Measurements from ENCODE around the gene FKBP9.
"Not testable (repeated sequence)": the region's sequence is repeated elsewhere in the genome, so short reads cannot be mapped to it uniquely, and the experiment has no call there.

Gene FKBP9

GRCh38 chr7:32957326-32958045 is at the start of gene FKBP9:
TSS of gene FKBP9 (plus strand) at chr7:32957440. CDS start at chr7:32957574, 134 bp downstream.
- no peak for DNase-seq (ENCODE audit: low read depth)
- in situ Hi-C loops (cut with HindIII; ENCODE audit: low sequenced_read_pairs), result no loop called here
- no peak for TF ChIP-seq CTCF (IDR thresholded peaks at IDR 0.05; ENCODE audit: low read depth, low read length, missing control alignments)
- peak within 1 kb of the TSS; percentile 75 for H3K4me3 ChIP-seq (ENCODE audit: low read depth, low read length)

- H3K4me3 ChIP-seq (ENCODE audit: low read depth, low read length), result no peak overlapping the region
- DNase-seq (ENCODE audit: low read depth), result no peak
- no peak for TF ChIP-seq CTCF (IDR thresholded peaks at IDR 0.05; ENCODE audit: low read depth, low read length, missing control alignments)
- in situ Hi-C loops (cut with HindIII; ENCODE audit: low sequenced_read_pairs), result no loop called here
Observed at GRCh38 chr7:32910195-32910594, 47.0 kb upstream of the FKBP9 start.

- H3K4me3 ChIP-seq (ENCODE audit: low read depth, low read length), result no peak overlapping the region
- TF ChIP-seq CTCF (IDR thresholded peaks at IDR 0.05; ENCODE audit: low read depth, low read length, missing control alignments), result no peak
- DNase-seq (ENCODE audit: low read depth), result no peak
- in situ Hi-C loops (cut with HindIII; ENCODE audit: low sequenced_read_pairs), result no loop called here
Observed at GRCh38 chr7:32914184-32914583, 43.1 kb upstream of the FKBP9 start.

- in situ Hi-C loops (cut with HindIII; ENCODE audit: low sequenced_read_pairs), result no loop called here
- no peak for DNase-seq (ENCODE audit: low read depth)
- no peak overlapping the region for H3K4me3 ChIP-seq (ENCODE audit: low read depth, low read length)
- TF ChIP-seq CTCF (IDR thresholded peaks at IDR 0.05; ENCODE audit: low read depth, low read length, missing control alignments), result no peak
Observed at GRCh38 chr7:32915041-32915536, 42.2 kb upstream of the FKBP9 start.

GRCh38 chr7:32916006-32916405 is 41.2 kb upstream of the FKBP9 start:
- in situ Hi-C loops (cut with HindIII; ENCODE audit: low sequenced_read_pairs), result no loop called here
- H3K4me3 ChIP-seq (ENCODE audit: low read depth, low read length), result no peak overlapping the region
- no peak for DNase-seq (ENCODE audit: low read depth)
- TF ChIP-seq CTCF (IDR thresholded peaks at IDR 0.05; ENCODE audit: low read depth, low read length, missing control alignments), result no peak

GRCh38 chr7:32916994-32917393 is 40.2 kb upstream of the FKBP9 start:
- in situ Hi-C loops (cut with HindIII; ENCODE audit: low sequenced_read_pairs); DNase-seq (ENCODE audit: low read depth); H3K4me3 ChIP-seq (ENCODE audit: low read depth, low read length): not testable (repeated sequence)

- TF ChIP-seq CTCF (IDR thresholded peaks at IDR 0.05; ENCODE audit: low read depth, low read length, missing control alignments), result no peak
- no peak overlapping the region for H3K4me3 ChIP-seq (ENCODE audit: low read depth, low read length)
- in situ Hi-C loops (cut with HindIII; ENCODE audit: low sequenced_read_pairs), result no loop called here
- DNase-seq (ENCODE audit: low read depth), result no peak
Observed at GRCh38 chr7:32921896-32922295, 35.3 kb upstream of the FKBP9 start.

Measured in astrocyte of the cerebellum (primary cell).